Neural progenitor cell (in vitro differentiated cells): Measurements from ENCODE around the gene AKAP6. TPM values are rescaled to one million over a fixed set of nuclear protein-coding genes. Genes with fewer than 3 reads are reported as not detected.
A peak's percentile ranks its signal among the peaks of the same experiment; 100 is the strongest.

Experiments used
- DNase-seq: peaks from one replicate; pipeline ENCODE4 v3.0.0-alpha.2; 2016; ENCODE audit warnings: low spot score
- H2AFZ ChIP-seq: fragments of 200-600 bp; sonication (generic); replicated peaks from 2 replicates; pipeline ENCODE4 v1.6.1; 2016; ENCODE audit warnings: antibody characterized with exemption
- H3F3A ChIP-seq: fragments of 200-600 bp; sonication (generic); 2 replicates; pipeline ENCODE4 v1.6.1; 2016; ENCODE audit warnings: antibody characterized with exemption, low read depth
- H3K27ac ChIP-seq: fragments of 200-600 bp; sonication (generic); 2 replicates; pipeline ENCODE4 v1.5.1; 2016; ENCODE audit warnings: mild to moderate bottlenecking
- H3K27me3 ChIP-seq: fragments of 200-600 bp; sonication (generic); 2 replicates; pipeline ENCODE4 v1.6.1; 2016; ENCODE audit warnings: mild to moderate bottlenecking, moderate library complexity
- H3K36me3 ChIP-seq: fragments of 200-600 bp; sonication (generic); 2 replicates; pipeline ENCODE4 v1.5.1; 2016
- H3K4me1 ChIP-seq: fragments of 200-600 bp; sonication (generic); 2 replicates; pipeline ENCODE4 v1.6.1; 2016; ENCODE audit warnings: mixed run types
- H3K4me2 ChIP-seq: fragments of 200-600 bp; sonication (generic); 2 replicates; pipeline ENCODE4 v1.6.1; 2016
- H3K4me3 ChIP-seq: fragments of 200-600 bp; sonication (generic); 2 replicates; pipeline ENCODE4 v1.5.1; 2016
- H3K79me2 ChIP-seq: fragments of 200-600 bp; sonication (generic); 2 replicates; pipeline ENCODE4 v1.6.1; 2016; ENCODE audit warnings: low read depth
- H3K9ac ChIP-seq: fragments of 200-600 bp; sonication (generic); 2 replicates; pipeline ENCODE4 v1.6.1; 2016
- H3K9me3 ChIP-seq: fragments of 200-600 bp; sonication (generic); 2 replicates; pipeline ENCODE4 v1.5.1; 2016; ENCODE audit warnings: low read depth
- H4K20me1 ChIP-seq: fragments of 200-600 bp; sonication (generic); 2 replicates; pipeline ENCODE4 v1.6.1; 2016; ENCODE audit warnings: low read depth
- H3K27ac Mint-ChIP-seq: 3 replicates; pipeline ENCODE4 v1.8.0; 2021; ENCODE audit warnings: mixed read lengths
- H3K27me3 Mint-ChIP-seq: 2 replicates; pipeline ENCODE4 v1.8.0; 2022; ENCODE audit warnings: low read depth, mild to moderate bottlenecking, inconsistent platforms, moderate library complexity, mixed read lengths; ENCODE audit not compliant: insufficient read depth
- H3K36me3 Mint-ChIP-seq: 3 replicates; pipeline ENCODE4 v1.8.0; 2021; ENCODE audit warnings: mixed read lengths
- H3K4me1 Mint-ChIP-seq: 3 replicates; pipeline ENCODE4 v1.8.0; 2021; ENCODE audit warnings: mixed read lengths
- H3K4me3 Mint-ChIP-seq: 3 replicates; pipeline ENCODE4 v1.8.0; 2021; ENCODE audit warnings: mild to moderate bottlenecking, moderate library complexity, mixed read lengths
- H3K9me3 Mint-ChIP-seq: 3 replicates; pipeline ENCODE4 v1.8.0; 2020; ENCODE audit warnings: mixed read lengths
- CTCF ChIP-seq: fragments of 200-600 bp; sonication (generic); IDR thresholded peaks from 2 replicates; pipeline ENCODE4 v1.5.1; 2017; ENCODE audit warnings: antibody characterized with exemption, mild to moderate bottlenecking
- EZH2 ChIP-seq: fragments of 200-600 bp; sonication (generic); IDR thresholded peaks from 2 replicates; pipeline ENCODE4 v1.6.1; 2017; ENCODE audit warnings: antibody characterized with exemption, mild to moderate bottlenecking, moderate library complexity
- EZH2phosphoT487 ChIP-seq: fragments of 200-600 bp; sonication (generic); IDR thresholded peaks from 2 replicates; pipeline ENCODE4 v1.6.1; 2017; ENCODE audit warnings: antibody characterized with exemption
- total RNA-seq: library from RNA; depleted of rRNA; stranded (reverse); fragments of >200 nt; gene quantifications from 2 replicates; pipeline ENCODE4 v1.2.3, GENCODE V29; 2015; ENCODE audit warnings: low replicate concordance

Gene AKAP6
- total RNA-seq, 1 donor from 2014 or later: 3.7 TPM

GRCh38 chr14:32802295-32802694 is 473.2 kb downstream of the AKAP6 start:
- H3K27me3 ChIP-seq: no peaks in the 10 kb centered on the region
- Mint-ChIP-seq H3K9me3 (peaks cover 59% of the 10 kb centered on the region), H3K27me3 (no peaks in the 10 kb centered on the region), H3K4me1 (no peaks in the 10 kb centered on the region), H3K36me3 (peaks cover 10% of the 10 kb centered on the region), H3K27ac (no peak overlapping the region), H3K4me3 (no peak overlapping the region)
- H3K4me2 ChIP-seq: no peak overlapping the region
- H4K20me1 ChIP-seq: no peaks in the 10 kb centered on the region
- TF ChIP-seq EZH2phosphoT487: no peak
- no peak for TF ChIP-seq CTCF
- no peak for TF ChIP-seq EZH2
- peaks cover under 1% of the 10 kb centered on the region for H3K4me1 ChIP-seq
- H3F3A ChIP-seq: no peaks in the 10 kb centered on the region
- H3K9me3 ChIP-seq: no peaks in the 10 kb centered on the region
- no peak overlapping the region for H3K9ac ChIP-seq
- no peak for DNase-seq
- no peak overlapping the region for H3K27ac ChIP-seq
- no peak overlapping the region for H2AFZ ChIP-seq
- peaks cover 6% of the 10 kb centered on the region for H3K36me3 ChIP-seq
- no peaks in the 10 kb centered on the region for H3K79me2 ChIP-seq
- H3K4me3 ChIP-seq: no peak overlapping the region

GRCh38 chr14:32805979-32806378 is 476.9 kb downstream of the AKAP6 start:
- Histone ChIP-seq H3K27me3 (no peaks in the 10 kb centered on the region), H3K36me3 (peaks cover 6% of the 10 kb centered on the region), H3K27ac (no peak overlapping the region), H3F3A (peaks cover 27% of the 10 kb centered on the region), H3K9me3 (no peaks in the 10 kb centered on the region), H3K4me2 (no peak overlapping the region), H3K4me1 (peaks cover 34% of the 10 kb centered on the region), H3K4me3 (no peak overlapping the region), H4K20me1 (no peaks in the 10 kb centered on the region), H3K79me2 (no peaks in the 10 kb centered on the region), H3K9ac (no peak overlapping the region), H2AFZ (no peak overlapping the region)
- H3K4me1 Mint-ChIP-seq: peaks cover 15% of the 10 kb centered on the region
- H3K27ac Mint-ChIP-seq: no peak overlapping the region
- H3K36me3 Mint-ChIP-seq: peaks cover 10% of the 10 kb centered on the region
- no peak for DNase-seq
- no peaks in the 10 kb centered on the region for H3K27me3 Mint-ChIP-seq
- H3K9me3 Mint-ChIP-seq: peaks cover 39% of the 10 kb centered on the region
- no peak overlapping the region for H3K4me3 Mint-ChIP-seq
- no peak for TF ChIP-seq EZH2
- no peak for TF ChIP-seq CTCF
- TF ChIP-seq EZH2phosphoT487: no peak

DNA sequence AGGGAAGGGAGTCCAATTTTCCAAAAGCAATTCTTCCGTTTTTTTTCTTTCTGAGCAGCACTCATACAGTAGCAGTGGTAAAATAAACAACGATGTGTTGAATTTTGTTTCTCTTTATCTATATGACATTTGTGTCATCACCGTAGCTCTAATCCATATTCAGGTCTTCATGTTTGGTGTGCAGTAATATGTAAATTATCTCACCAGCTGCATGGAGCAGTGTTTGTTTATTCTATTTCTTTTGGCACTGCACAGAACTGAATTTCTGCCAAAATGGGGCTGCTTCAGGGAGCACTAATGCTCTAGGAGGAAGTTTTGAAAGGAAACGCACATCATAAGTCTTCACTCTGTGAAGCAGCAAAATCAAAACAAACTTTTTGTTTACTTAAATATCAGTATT is 479.5 kb downstream of the AKAP6 start:
- H3K4me2 ChIP-seq: peak overlapping the region; percentile 63
- no peaks in the 10 kb centered on the region for H3K36me3 ChIP-seq
- peaks cover 44% of the 10 kb centered on the region for H3K4me1 ChIP-seq
- TF ChIP-seq CTCF: no peak
- TF ChIP-seq EZH2: no peak
- no peak for TF ChIP-seq EZH2phosphoT487
- Mint-ChIP-seq H3K9me3 (peaks cover 25% of the 10 kb centered on the region), H3K27me3 (no peaks in the 10 kb centered on the region), H3K36me3 (peaks cover 8% of the 10 kb centered on the region), H3K4me3 (no peak overlapping the region), H3K27ac (no peak overlapping the region), H3K4me1 (peaks cover 15% of the 10 kb centered on the region)
- H3K4me3 ChIP-seq: no peak overlapping the region
- H3F3A ChIP-seq: peaks cover 27% of the 10 kb centered on the region
- H3K27ac ChIP-seq: peak overlapping the region; percentile 76
- H3K79me2 ChIP-seq: no peaks in the 10 kb centered on the region
- H3K9me3 ChIP-seq: no peaks in the 10 kb centered on the region
- H4K20me1 ChIP-seq: no peaks in the 10 kb centered on the region
- H3K27me3 ChIP-seq: no peaks in the 10 kb centered on the region
- H3K9ac ChIP-seq: no peak overlapping the region
- DNase-seq: no peak
- H2AFZ ChIP-seq: peak overlapping the region; percentile 77
